Measurements from ENCODE around the gene ACADSB.

- TF ChIP-seq CTCF (IDR thresholded peaks at IDR 0.05): no peak
- TF ChIP-seq POLR2A (IDR thresholded peaks at IDR 0.05): no peak
Measured at GRCh38 chr10:123086281-123086680, 77.5 kb downstream of the ACADSB start.
